Gastroesophageal sphincter (tissue), 4 donors: ENCODE results near the gene GPC3. TPM values are rescaled to one million over a fixed set of nuclear protein-coding genes. Genes with fewer than 3 reads are reported as not detected.

Experiments used
- ATAC-seq: fragments of 150-250 bp; one replicate; pipeline ENCODE4 v1.9.1; 2016; ENCODE audit warnings: mild to moderate bottlenecking, moderate library complexity
- H3K27ac ChIP-seq, 4 donors: fragments of 200-600 bp; sonication (generic) in 3 of 4; 1 replicate in 3 of 4; 2 replicates in 1 of 4; pipeline ENCODE4 v1.5.1; 2016 to 2019
- H3K27me3 ChIP-seq: fragments of 200-600 bp; sonication (generic); one replicate; pipeline ENCODE4 v1.5.1; 2019
- H3K36me3 ChIP-seq, 2 donors: fragments of 200-600 bp; sonication (generic); one replicate each; pipeline ENCODE4 v1.5.1; 2019; ENCODE audit warnings: control low read depth in 1 of 2
- H3K4me1 ChIP-seq, 3 donors: fragments of 200-600 bp; sonication (generic); 1 replicate in 2 of 3; 2 replicates in 1 of 3; pipeline ENCODE4 v1.5.1; 2016 to 2019; ENCODE audit warnings: control low read depth in 2 of 3
- H3K4me3 ChIP-seq, 2 donors: fragments of 200-600 bp; sonication (generic); one replicate each; pipeline ENCODE4 v1.5.1; 2019; ENCODE audit warnings: mild to moderate bottlenecking in 1 of 2, moderate library complexity in 1 of 2
- H3K9me3 ChIP-seq, 3 donors: fragments of 200-600 bp; sonication (generic); one replicate each; pipeline ENCODE4 v1.5.1; 2017 to 2019; ENCODE audit warnings: control low read depth in 2 of 3
- EP300 ChIP-seq: sonication (generic); formaldehyde crosslinking; IDR thresholded peaks from one replicate; pipeline ENCODE4 v1.6.1; 2017; ENCODE audit warnings: antibody characterized with exemption, mild to moderate bottlenecking
- POLR2A ChIP-seq, 2 donors: fragments of 450-650 bp; IDR thresholded peaks; one replicate each; pipeline ENCODE4 v1.6.1; 2017; ENCODE audit warnings: antibody characterized with exemption in 2 of 2, mild to moderate bottlenecking in 2 of 2, moderate library complexity in 1 of 2
- POLR2AphosphoS5 ChIP-seq: sonication (generic); formaldehyde crosslinking; IDR thresholded peaks from one replicate; pipeline ENCODE4 v1.6.1; 2017; ENCODE audit warnings: antibody characterized with exemption
- WGBS, 2 donors: methylation state at CpG; one replicate each; pipeline ENCODE4 v1.1.5; 2018; ENCODE audit warnings: low coverage in 1 of 2; 5-methylcytosine and 5-hydroxymethylcytosine counted together
- total RNA-seq, 4 donors: library from RNA; depleted of rRNA; stranded (reverse); fragments of >200 nt; gene quantifications; one replicate each; pipeline ENCODE4 v1.1.0, GENCODE V29; 2016
- TF ChIP-seq, protein P1 (sequence below), 4 experiments: fragments of 200-600 bp in 2 of 4; fragments of 450-650 bp in 2 of 4; sonication (generic) in 1 of 4; IDR thresholded peaks; one replicate each; pipeline ENCODE4 v1.5.1; 2017 to 2019; ENCODE audit warnings: antibody characterized with exemption in 4 of 4, mild to moderate bottlenecking in 2 of 4, moderate library complexity in 2 of 4

GPC3 gene
- total RNA-seq, 4 donors from 2014 or later: 5.8 to 19.7 (median 14.9) TPM

DNA sequence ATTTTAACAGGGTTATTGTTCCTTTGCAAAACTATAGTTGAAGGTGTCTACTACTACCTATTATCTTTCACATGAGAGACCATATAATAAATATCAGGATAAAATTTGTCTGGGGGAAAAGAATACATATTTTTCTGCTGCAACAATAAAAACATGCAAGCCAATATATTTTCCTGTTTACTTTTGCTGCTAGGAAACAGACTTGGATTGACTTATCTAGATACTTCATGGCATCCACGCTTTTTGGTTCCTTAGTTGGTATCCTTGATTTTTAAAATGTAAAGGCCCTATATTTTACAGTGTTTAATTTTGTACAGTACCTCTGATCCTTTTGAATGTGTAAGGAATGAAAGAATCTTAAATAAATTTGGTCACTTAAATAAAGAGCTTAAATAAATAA is 150.6 kb downstream of the GPC3 start:
- no peak overlapping the region for H3K4me3 ChIP-seq
- H3K9me3 ChIP-seq: no peaks in the 10 kb centered on the region
- H3K36me3 ChIP-seq: no peaks in the 10 kb centered on the region
- no peaks in the 10 kb centered on the region for H3K27me3 ChIP-seq
- ATAC-seq: no peak
- TF ChIP-seq POLR2A (IDR thresholded peaks at IDR 0.05) (no peak), POLR2AphosphoS5 (no peak), EP300 (no peak)
- TF ChIP-seq, protein P1, sequence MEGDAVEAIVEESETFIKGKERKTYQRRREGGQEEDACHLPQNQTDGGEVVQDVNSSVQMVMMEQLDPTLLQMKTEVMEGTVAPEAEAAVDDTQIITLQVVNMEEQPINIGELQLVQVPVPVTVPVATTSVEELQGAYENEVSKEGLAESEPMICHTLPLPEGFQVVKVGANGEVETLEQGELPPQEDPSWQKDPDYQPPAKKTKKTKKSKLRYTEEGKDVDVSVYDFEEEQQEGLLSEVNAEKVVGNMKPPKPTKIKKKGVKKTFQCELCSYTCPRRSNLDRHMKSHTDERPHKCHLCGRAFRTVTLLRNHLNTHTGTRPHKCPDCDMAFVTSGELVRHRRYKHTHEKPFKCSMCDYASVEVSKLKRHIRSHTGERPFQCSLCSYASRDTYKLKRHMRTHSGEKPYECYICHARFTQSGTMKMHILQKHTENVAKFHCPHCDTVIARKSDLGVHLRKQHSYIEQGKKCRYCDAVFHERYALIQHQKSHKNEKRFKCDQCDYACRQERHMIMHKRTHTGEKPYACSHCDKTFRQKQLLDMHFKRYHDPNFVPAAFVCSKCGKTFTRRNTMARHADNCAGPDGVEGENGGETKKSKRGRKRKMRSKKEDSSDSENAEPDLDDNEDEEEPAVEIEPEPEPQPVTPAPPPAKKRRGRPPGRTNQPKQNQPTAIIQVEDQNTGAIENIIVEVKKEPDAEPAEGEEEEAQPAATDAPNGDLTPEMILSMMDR (IDR thresholded peaks at IDR 0.05): no peak
- H3K4me1 ChIP-seq: no peaks in the 10 kb centered on the region
- no peak overlapping the region for H3K27ac ChIP-seq
- WGBS, 2 donors: 31 to 62% methylated on average over 1 of the region's 1 CpG

DNA sequence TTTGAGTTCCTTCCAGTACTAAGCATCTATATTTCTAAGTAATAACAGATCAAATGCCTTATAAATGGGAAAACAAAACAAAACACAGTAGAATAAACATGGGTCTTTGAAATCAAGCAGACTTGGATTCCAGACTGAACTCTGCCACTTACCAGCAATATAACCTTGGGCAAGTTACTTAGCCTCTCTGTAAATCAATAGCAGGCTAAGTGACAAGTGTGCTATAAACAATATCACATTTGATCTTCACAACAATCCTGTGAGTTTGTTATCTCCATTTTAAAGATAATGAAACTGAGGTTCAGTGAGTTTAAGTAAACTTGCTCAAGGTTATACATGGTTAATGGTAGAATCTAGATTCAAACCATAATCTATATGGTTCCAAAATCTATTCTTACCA is 165.8 kb downstream of the GPC3 start:
- H3K27me3 ChIP-seq: no peaks in the 10 kb centered on the region
- no peak for ATAC-seq

DNA sequence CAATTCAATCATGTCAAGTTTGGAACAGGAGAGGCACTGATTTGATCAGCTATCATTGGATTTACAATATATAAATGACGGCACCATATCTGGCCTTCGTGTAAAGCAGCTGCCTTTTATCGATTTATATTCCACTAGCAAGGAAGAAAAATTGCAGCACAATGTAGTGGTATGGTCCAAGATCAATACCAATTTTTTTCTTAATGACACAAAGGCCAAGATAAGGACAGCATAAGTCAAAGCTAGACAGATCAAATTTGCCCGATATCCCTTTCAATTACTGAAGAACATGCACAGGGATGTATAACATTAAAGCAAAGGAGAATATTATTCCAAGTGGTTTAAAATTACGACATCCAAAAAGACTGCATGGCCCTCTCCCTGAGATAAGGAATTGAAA is 167.4 kb downstream of the GPC3 start:
- H3K9me3 ChIP-seq: no peaks in the 10 kb centered on the region
- no peak overlapping the region for H3K4me3 ChIP-seq
- TF ChIP-seq POLR2AphosphoS5 (no peak), EP300 (no peak), POLR2A (IDR thresholded peaks at IDR 0.05) (no peak)
- TF ChIP-seq, protein P1 (IDR thresholded peaks at IDR 0.05): no peak
- no peaks in the 10 kb centered on the region for H3K27me3 ChIP-seq
- no peaks in the 10 kb centered on the region for H3K36me3 ChIP-seq
- no peak for ATAC-seq
- 69% methylated on average over 2 of the region's 5 CpGs; no CpG with 5 or more reads in 1 of the 2 donors for WGBS, 2 donors
- no peak overlapping the region for H3K27ac ChIP-seq
- no peaks in the 10 kb centered on the region for H3K4me1 ChIP-seq

More for the DNA sequence above, 165.8 kb downstream of the GPC3 start:
- H3K36me3 ChIP-seq: no peaks in the 10 kb centered on the region
- no peaks in the 10 kb centered on the region for H3K4me1 ChIP-seq
- TF ChIP-seq, protein P1 (IDR thresholded peaks at IDR 0.05): no peak
- no peak for TF ChIP-seq POLR2A (IDR thresholded peaks at IDR 0.05)
- TF ChIP-seq EP300: no peak
- TF ChIP-seq POLR2AphosphoS5: no peak
- H3K4me3 ChIP-seq: no peak overlapping the region
- no peaks in the 10 kb centered on the region for H3K9me3 ChIP-seq
- no peak overlapping the region for H3K27ac ChIP-seq

DNA sequence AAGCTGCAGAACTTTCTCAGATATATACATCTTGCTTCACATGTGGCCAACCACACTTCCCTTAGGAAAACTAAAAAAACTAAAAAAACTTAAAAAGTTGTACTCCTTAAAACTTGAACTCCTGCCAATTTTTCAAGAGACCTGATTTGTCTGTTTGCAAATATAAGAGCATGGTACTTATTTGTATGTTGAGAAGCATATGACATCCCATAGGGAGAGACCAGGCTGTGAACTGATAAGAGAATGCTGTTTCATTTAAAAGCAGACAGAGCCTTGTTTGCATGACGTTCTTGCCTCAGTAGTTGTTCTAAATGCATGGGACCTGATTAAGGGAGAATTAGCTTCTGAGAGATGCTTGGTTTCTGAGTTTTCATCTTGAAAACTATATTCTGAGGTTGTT is 169.9 kb downstream of the GPC3 start:
- no peaks in the 10 kb centered on the region for H3K27me3 ChIP-seq
- ATAC-seq: no peak
- no peaks in the 10 kb centered on the region for H3K36me3 ChIP-seq
- no peak for TF ChIP-seq EP300
- TF ChIP-seq POLR2A (IDR thresholded peaks at IDR 0.05): no peak
- TF ChIP-seq, protein P1 (IDR thresholded peaks at IDR 0.05): no peak
- TF ChIP-seq POLR2AphosphoS5: no peak
- H3K4me3 ChIP-seq: no peak overlapping the region
- H3K9me3 ChIP-seq: no peaks in the 10 kb centered on the region
- 56 to 60% methylated on average over 1 of the region's 1 CpG for WGBS, 2 donors
- no peaks in the 10 kb centered on the region for H3K4me1 ChIP-seq
- no peak overlapping the region for H3K27ac ChIP-seq

DNA sequence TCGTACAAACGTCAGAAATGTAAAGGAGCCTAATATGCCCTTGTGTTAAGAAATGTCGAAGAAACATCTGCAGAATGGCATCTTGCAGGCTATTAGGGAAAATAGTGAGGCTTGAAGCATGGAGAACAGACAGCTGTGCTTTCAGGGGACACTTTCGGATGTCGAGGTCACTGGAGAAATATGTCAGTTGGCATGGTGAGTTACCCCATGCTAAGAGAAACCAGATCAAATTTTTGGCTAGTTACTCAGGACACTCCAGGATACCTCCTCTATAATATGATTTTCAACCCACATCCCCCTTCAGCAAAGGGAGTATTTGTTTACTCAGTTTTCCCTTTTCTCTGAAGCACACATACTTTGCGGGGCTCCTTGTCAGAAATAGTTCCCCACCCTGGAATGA is 171.4 kb downstream of the GPC3 start:
- Histone ChIP-seq H3K36me3 (no peaks in the 10 kb centered on the region), H3K4me1 (no peaks in the 10 kb centered on the region), H3K9me3 (no peaks in the 10 kb centered on the region), H3K27ac (no peak overlapping the region), H3K27me3 (no peaks in the 10 kb centered on the region), H3K4me3 (no peak overlapping the region)
- 29 to 60% methylated on average over 3 of the region's 6 CpGs for WGBS, 2 donors
- ATAC-seq: no peak
- TF ChIP-seq EP300: no peak
- no peak for TF ChIP-seq POLR2A (IDR thresholded peaks at IDR 0.05)
- no peak for TF ChIP-seq POLR2AphosphoS5
- TF ChIP-seq, protein P1 (IDR thresholded peaks at IDR 0.05): no peak
